DOHH2 (cell line): ENCODE results near the gene CENPO.

ENCODE experiments used
- H3F3A ChIP-seq: fragments of 200-600 bp; sonication (generic), shearing (Covaris generic); 2 replicates; pipeline ENCODE4 v1.6.0; 2016; ENCODE audit warnings: antibody characterized with exemption, mild to moderate bottlenecking; ENCODE audit not compliant: control insufficient read depth, insufficient read depth
- H3K27ac ChIP-seq: fragments of 200-600 bp; sonication (generic); 2 replicates; pipeline ENCODE4 v1.5.1; 2014; ENCODE audit warnings: low read depth, mild to moderate bottlenecking, low read length, moderate library complexity
- H3K27me3 ChIP-seq: fragments of 200-600 bp; sonication (generic); 2 replicates; pipeline ENCODE4 v1.6.1; 2014; ENCODE audit warnings: mild to moderate bottlenecking, low read length, mixed read lengths; ENCODE audit not compliant: control insufficient read depth
- H3K36me3 ChIP-seq: fragments of 200-600 bp; sonication (generic); 2 replicates; pipeline ENCODE4 v1.6.1; 2014; ENCODE audit warnings: mild to moderate bottlenecking, low read length, moderate library complexity, mixed read lengths; ENCODE audit not compliant: control insufficient read depth
- H3K4me1 ChIP-seq: fragments of 200-600 bp; sonication (generic); 2 replicates; pipeline ENCODE4 v1.6.1; 2014; ENCODE audit warnings: mild to moderate bottlenecking, low read length, mixed read lengths; ENCODE audit not compliant: control insufficient read depth
- H3K4me2 ChIP-seq: fragments of 200-600 bp; sonication (generic); 2 replicates; pipeline ENCODE4 v1.6.0; 2014; ENCODE audit warnings: mild to moderate bottlenecking, low read length, moderate library complexity
- H3K4me3 ChIP-seq: fragments of 200-600 bp; sonication (generic); 2 replicates; pipeline ENCODE4 v1.5.1; 2014; ENCODE audit warnings: mild to moderate bottlenecking, low read length, mixed read lengths
- H3K79me2 ChIP-seq: fragments of 200-600 bp; sonication (generic); 2 replicates; pipeline ENCODE4 v1.6.1; 2014; ENCODE audit warnings: mild to moderate bottlenecking, low read length, mixed read lengths; ENCODE audit not compliant: control insufficient read depth
- H3K9me2 ChIP-seq: fragments of 200-600 bp; sonication (generic); replicated peaks from 2 replicates; pipeline ENCODE4 v1.6.1; 2014; ENCODE audit warnings: mild to moderate bottlenecking, low read length, mixed read lengths; ENCODE audit not compliant: control insufficient read depth
- H3K9me3 ChIP-seq: fragments of 200-600 bp; sonication (generic); 2 replicates; pipeline ENCODE4 v1.6.1; 2014; ENCODE audit warnings: antibody characterized with exemption, low read length, mixed read lengths; ENCODE audit not compliant: control insufficient read depth, insufficient read depth
- H4K20me1 ChIP-seq: fragments of 200-600 bp; sonication (generic); 2 replicates; pipeline ENCODE4 v1.6.0; 2014; ENCODE audit warnings: low read depth, mild to moderate bottlenecking, antibody characterized with exemption, low read length, moderate library complexity; ENCODE audit not compliant: control insufficient read depth, insufficient read depth
- EZH2phosphoT487 ChIP-seq: fragments of 200-600 bp; sonication (generic); IDR thresholded peaks from 2 replicates; pipeline ENCODE4 v1.6.1; 2017; ENCODE audit warnings: borderline replicate concordance, mild to moderate bottlenecking, antibody characterized with exemption, low read length, moderate library complexity, mixed read lengths
- TF ChIP-seq, protein P1 (sequence below): fragments of 200-600 bp; sonication (generic); IDR thresholded peaks from one replicate; pipeline ENCODE4 v1.5.1; 2014; ENCODE audit warnings: antibody characterized with exemption, mild to moderate bottlenecking, low read depth, low read length; ENCODE audit not compliant: poor library complexity, severe bottlenecking

CENPO gene

DNA sequence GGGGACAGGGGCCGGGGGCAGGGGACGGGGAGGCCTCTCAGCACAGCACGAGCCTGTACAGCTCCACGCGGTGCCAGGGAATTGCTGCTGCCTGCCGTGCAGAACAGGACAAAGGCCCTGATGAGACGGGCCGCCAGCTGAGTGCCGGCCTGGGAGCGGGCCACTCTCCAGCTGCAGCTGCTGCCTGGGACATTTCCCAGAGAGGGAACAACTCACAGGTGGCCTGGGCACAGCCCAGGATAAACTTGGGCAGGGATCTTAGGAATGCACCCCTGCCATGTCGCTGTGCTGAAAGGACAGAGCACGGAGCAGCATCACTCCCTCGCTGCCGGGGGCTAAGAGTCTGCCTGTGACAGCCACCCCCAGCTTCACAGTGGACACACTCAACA is 38.8 kb downstream of the CENPO start:
- TF ChIP-seq EZH2phosphoT487, result no peak
- TF ChIP-seq, protein P1, sequence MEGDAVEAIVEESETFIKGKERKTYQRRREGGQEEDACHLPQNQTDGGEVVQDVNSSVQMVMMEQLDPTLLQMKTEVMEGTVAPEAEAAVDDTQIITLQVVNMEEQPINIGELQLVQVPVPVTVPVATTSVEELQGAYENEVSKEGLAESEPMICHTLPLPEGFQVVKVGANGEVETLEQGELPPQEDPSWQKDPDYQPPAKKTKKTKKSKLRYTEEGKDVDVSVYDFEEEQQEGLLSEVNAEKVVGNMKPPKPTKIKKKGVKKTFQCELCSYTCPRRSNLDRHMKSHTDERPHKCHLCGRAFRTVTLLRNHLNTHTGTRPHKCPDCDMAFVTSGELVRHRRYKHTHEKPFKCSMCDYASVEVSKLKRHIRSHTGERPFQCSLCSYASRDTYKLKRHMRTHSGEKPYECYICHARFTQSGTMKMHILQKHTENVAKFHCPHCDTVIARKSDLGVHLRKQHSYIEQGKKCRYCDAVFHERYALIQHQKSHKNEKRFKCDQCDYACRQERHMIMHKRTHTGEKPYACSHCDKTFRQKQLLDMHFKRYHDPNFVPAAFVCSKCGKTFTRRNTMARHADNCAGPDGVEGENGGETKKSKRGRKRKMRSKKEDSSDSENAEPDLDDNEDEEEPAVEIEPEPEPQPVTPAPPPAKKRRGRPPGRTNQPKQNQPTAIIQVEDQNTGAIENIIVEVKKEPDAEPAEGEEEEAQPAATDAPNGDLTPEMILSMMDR, result no peak
- Histone ChIP-seq H4K20me1 (no peaks in the 10 kb centered on the region), H3K4me2 (no peak overlapping the region), H3K9me3 (no peaks in the 10 kb centered on the region), H3K27me3 (no peaks in the 10 kb centered on the region), H3K4me3 (no peak overlapping the region), H3K36me3 (peaks cover 45% of the 10 kb centered on the region), H3K4me1 (no peaks in the 10 kb centered on the region), H3F3A (no peaks in the 10 kb centered on the region), H3K27ac (no peak overlapping the region), H3K79me2 (no peaks in the 10 kb centered on the region), H3K9me2 (no peaks in the 10 kb centered on the region)

DNA sequence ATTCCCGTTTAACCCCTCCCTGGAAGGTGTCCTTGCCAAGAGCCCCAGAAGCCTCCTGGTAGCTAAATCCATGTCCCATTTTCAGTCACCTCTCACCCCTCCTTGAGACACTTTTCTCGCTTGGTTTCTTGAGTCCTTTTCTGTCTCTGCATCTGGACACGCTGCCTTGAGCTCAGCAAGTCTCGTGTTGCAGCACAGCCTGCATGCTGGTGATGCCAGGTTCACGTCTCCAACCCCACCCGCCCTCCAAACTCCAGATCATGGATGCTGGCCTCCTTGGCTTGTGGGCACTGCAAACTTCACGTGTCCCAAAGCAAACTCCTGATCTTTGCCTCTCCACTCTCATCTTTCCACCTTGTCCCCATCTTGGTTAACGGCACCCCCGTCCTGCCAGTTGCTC is 39.3 kb downstream of the CENPO start:
- Histone ChIP-seq H3K4me2 (no peak overlapping the region), H3K27ac (no peak overlapping the region), H3K9me3 (no peaks in the 10 kb centered on the region), H3K4me3 (no peak overlapping the region), H3F3A (no peaks in the 10 kb centered on the region), H4K20me1 (no peaks in the 10 kb centered on the region), H3K27me3 (no peaks in the 10 kb centered on the region), H3K36me3 (peaks cover 45% of the 10 kb centered on the region), H3K9me2 (no peaks in the 10 kb centered on the region), H3K79me2 (no peaks in the 10 kb centered on the region), H3K4me1 (no peaks in the 10 kb centered on the region)
- TF ChIP-seq, protein P1, result no peak
- TF ChIP-seq EZH2phosphoT487, result no peak

DNA sequence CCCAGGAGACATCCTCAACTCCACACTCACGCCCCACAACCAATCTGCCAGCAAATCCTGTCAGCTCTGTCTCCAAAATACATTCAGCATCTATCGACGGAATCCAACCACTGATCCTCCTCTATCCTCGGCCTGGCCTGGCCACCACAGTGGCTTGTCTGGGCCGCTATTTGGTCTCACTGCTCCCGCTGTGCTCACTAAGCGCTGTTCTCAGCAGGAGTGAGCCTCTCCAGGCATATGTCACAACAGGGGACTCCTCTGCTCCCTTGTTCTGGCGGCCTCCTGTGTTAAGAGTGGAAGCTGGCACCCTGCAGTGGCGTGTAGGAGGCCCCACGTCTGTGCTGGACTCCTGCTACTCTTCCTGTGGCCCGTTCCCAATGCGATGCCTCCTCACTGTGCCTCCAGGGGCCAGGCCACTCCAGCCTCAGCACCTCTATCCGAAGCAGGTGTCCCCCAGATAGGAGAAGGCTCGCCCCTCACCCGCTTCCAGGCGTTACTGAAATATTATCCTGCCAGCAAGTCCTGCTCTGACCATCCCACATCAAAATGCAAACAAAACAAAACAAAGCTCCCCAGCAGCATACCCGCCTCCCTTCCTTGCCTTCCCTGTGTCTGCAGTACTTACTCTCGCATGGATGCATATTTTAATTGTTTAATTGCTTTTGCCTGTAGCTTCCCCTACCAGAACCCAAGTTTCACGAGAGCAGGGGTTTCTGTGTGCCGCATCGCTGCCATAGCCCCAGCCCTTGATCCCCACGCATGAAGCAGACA is 39.9 kb downstream of the CENPO start:
- no peak for TF ChIP-seq EZH2phosphoT487
- TF ChIP-seq, protein P1, result no peak
- peaks cover 45% of the 10 kb centered on the region for H3K36me3 ChIP-seq
- H3K27ac ChIP-seq, result no peak overlapping the region

More for the DNA sequence above, 39.9 kb downstream of the CENPO start:
- Histone ChIP-seq H3K4me1 (no peaks in the 10 kb centered on the region), H3K79me2 (no peaks in the 10 kb centered on the region), H3K4me2 (no peak overlapping the region), H3K9me3 (no peaks in the 10 kb centered on the region), H3F3A (no peaks in the 10 kb centered on the region), H4K20me1 (no peaks in the 10 kb centered on the region), H3K27me3 (no peaks in the 10 kb centered on the region), H3K4me3 (no peak overlapping the region), H3K9me2 (no peaks in the 10 kb centered on the region)
